ENCODE data around the gene MARCHF10. TPM values are rescaled to one million over a fixed set of nuclear protein-coding genes. Genes with fewer than 3 reads are reported as not detected.

The MARCHF10 gene
- total RNA-seq, 1 experiment from 2014 or later = not detected

GRCh38 chr17:62827746-62828485 is 19.8 kb upstream of the MARCHF10 start:
- H3K27me3 ChIP-seq = no peaks in the 10 kb centered on the region
- no peak for DNase-seq
- H3K4me1 ChIP-seq = peaks cover 6% of the 10 kb centered on the region; the same call in 1 of the 2 replicates
- no peaks in the 10 kb centered on the region for H3K9me3 ChIP-seq (replicated peaks)
- no peak overlapping the region for H3K4me3 ChIP-seq
- H3K27ac ChIP-seq = no peak overlapping the region
- H3K36me3 ChIP-seq = no peaks in the 10 kb centered on the region

GRCh38 chr17:62826956-62827355 is 18.8 kb upstream of the MARCHF10 start:
- no peak for DNase-seq
- H3K4me3 ChIP-seq = no peak overlapping the region
- no peaks in the 10 kb centered on the region for H3K36me3 ChIP-seq
- no peak overlapping the region for H3K27ac ChIP-seq
- H3K9me3 ChIP-seq (replicated peaks) = no peaks in the 10 kb centered on the region
- no peaks in the 10 kb centered on the region for H3K27me3 ChIP-seq
- peaks cover 6% of the 10 kb centered on the region; the same call in 1 of the 2 replicates for H3K4me1 ChIP-seq

GRCh38 chr17:62825182-62825581 is 17.1 kb upstream of the MARCHF10 start:
- Histone ChIP-seq H3K27me3 (no peaks in the 10 kb centered on the region), H3K36me3 (no peaks in the 10 kb centered on the region), H3K9me3 (replicated peaks) (no peaks in the 10 kb centered on the region), H3K4me1 (peaks cover 14% of the 10 kb centered on the region), H3K27ac (peak overlapping the region; percentile 39), H3K4me3 (peak overlapping the region; percentile 5; the same call in 1 of the 2 replicates)
- DNase-seq = no peak

- H3K9me3 ChIP-seq (replicated peaks) = no peaks in the 10 kb centered on the region
- no peaks in the 10 kb centered on the region for H3K27me3 ChIP-seq
- peak overlapping the region; percentile 39 for H3K27ac ChIP-seq
- peaks cover 18% of the 10 kb centered on the region for H3K4me1 ChIP-seq
- H3K36me3 ChIP-seq = no peaks in the 10 kb centered on the region
- peak overlapping the region; percentile 5; the same call in 1 of the 2 replicates for H3K4me3 ChIP-seq
- peak; percentile 65 to 82 for DNase-seq
Measured at GRCh38 chr17:62824290-62825131, 16.4 kb upstream of the MARCHF10 start.

GRCh38 chr17:62823111-62823893 is 15.2 kb upstream of the MARCHF10 start:
- H3K27me3 ChIP-seq = no peaks in the 10 kb centered on the region
- peaks cover 20% of the 10 kb centered on the region for H3K4me1 ChIP-seq
- no peaks in the 10 kb centered on the region for H3K36me3 ChIP-seq
- DNase-seq = no peak
- H3K4me3 ChIP-seq = no peak overlapping the region
- no peak overlapping the region for H3K27ac ChIP-seq
- no peaks in the 10 kb centered on the region for H3K9me3 ChIP-seq (replicated peaks)

GRCh38 chr17:62822080-62822904 is 14.2 kb upstream of the MARCHF10 start:
- peaks cover 20% of the 10 kb centered on the region for H3K4me1 ChIP-seq
- H3K36me3 ChIP-seq = no peaks in the 10 kb centered on the region
- no peak overlapping the region for H3K4me3 ChIP-seq
- H3K27ac ChIP-seq = no peak overlapping the region
- DNase-seq = peak in 1 of 2 experiments; percentile 24
- H3K9me3 ChIP-seq (replicated peaks) = no peaks in the 10 kb centered on the region
- no peaks in the 10 kb centered on the region for H3K27me3 ChIP-seq

GRCh38 chr17:62821189-62822079 is 13.3 kb upstream of the MARCHF10 start:
- no peak overlapping the region for H3K27ac ChIP-seq
- no peaks in the 10 kb centered on the region for H3K36me3 ChIP-seq
- H3K27me3 ChIP-seq = no peaks in the 10 kb centered on the region
- H3K9me3 ChIP-seq (replicated peaks) = no peaks in the 10 kb centered on the region
- DNase-seq = no peak
- no peak overlapping the region for H3K4me3 ChIP-seq
- H3K4me1 ChIP-seq = peaks cover 20% of the 10 kb centered on the region

- Histone ChIP-seq H3K27ac (peak overlapping the region; percentile 80), H3K4me3 (peak overlapping the region; percentile 40), H3K36me3 (no peaks in the 10 kb centered on the region), H3K27me3 (no peaks in the 10 kb centered on the region), H3K4me1 (peaks cover 14% of the 10 kb centered on the region), H3K9me3 (replicated peaks) (no peaks in the 10 kb centered on the region)
- DNase-seq = peak; percentile 85 to 89
Measured at GRCh38 chr17:62819511-62820221, 11.6 kb upstream of the MARCHF10 start.

GRCh38 chr17:62818526-62818925 is 10.4 kb upstream of the MARCHF10 start:
- DNase-seq = no peak

GRCh38 chr17:62816282-62816839 is 8.2 kb upstream of the MARCHF10 start:
- Histone ChIP-seq H3K4me3 (no peak overlapping the region), H3K36me3 (no peaks in the 10 kb centered on the region), H3K27me3 (no peaks in the 10 kb centered on the region), H3K9me3 (replicated peaks) (0 out of 2 replicates have a peak, but pooled peaks cover 2% of the 10 kb centered on the region), H3K27ac (no peak overlapping the region), H3K4me1 (peaks cover 14% of the 10 kb centered on the region)
- DNase-seq = no peak

More at GRCh38 chr17:62818526-62818925, 10.4 kb upstream of the MARCHF10 start:
- Histone ChIP-seq H3K27me3 (no peaks in the 10 kb centered on the region), H3K4me1 (peaks cover 14% of the 10 kb centered on the region), H3K9me3 (replicated peaks) (0 out of 2 replicates have a peak, but pooled peaks cover 2% of the 10 kb centered on the region), H3K4me3 (no peak overlapping the region), H3K27ac (no peak overlapping the region), H3K36me3 (no peaks in the 10 kb centered on the region)

- H3K27ac ChIP-seq = no peak overlapping the region
- H3K9me3 ChIP-seq (replicated peaks) = 0 out of 2 replicates have a peak, but pooled peaks cover 2% of the 10 kb centered on the region
- H3K4me1 ChIP-seq = no peaks in the 10 kb centered on the region; the same call in 1 of the 2 replicates
- H3K27me3 ChIP-seq = no peaks in the 10 kb centered on the region
- DNase-seq = no peak
- H3K4me3 ChIP-seq = no peak overlapping the region
- H3K36me3 ChIP-seq = no peaks in the 10 kb centered on the region
Measured at GRCh38 chr17:62809656-62810055, 1.5 kb upstream of the MARCHF10 start.

- Histone ChIP-seq H3K27me3 (no peaks in the 10 kb centered on the region), H3K27ac (no peak overlapping the region), H3K4me1 (no peaks in the 10 kb centered on the region; the same call in 1 of the 2 replicates), H3K4me3 (no peak overlapping the region), H3K36me3 (no peaks in the 10 kb centered on the region), H3K9me3 (replicated peaks) (no peaks in the 10 kb centered on the region)
- DNase-seq = no peak
Measured at GRCh38 chr17:62808576-62808970, 459 bp upstream of the MARCHF10 start.
